ENCODE results near the gene LAMTOR4.

GRCh38 chr7:100192969-100193368 is 44.3 kb downstream of the LAMTOR4 start:
- no peak for TF ChIP-seq POLR2A (IDR thresholded peaks at IDR 0.05)
- TF ChIP-seq CTCF (IDR thresholded peaks at IDR 0.05) = no peak
- TF ChIP-seq POLR2AphosphoS5 (IDR thresholded peaks at IDR 0.05) = no peak

All from breast epithelium (tissue), 3 donors.